ENCODE data around the gene EFEMP2. TPM values are rescaled to one million over a fixed set of nuclear protein-coding genes. Genes with fewer than 3 reads are reported as not detected.
"Not testable (repeated sequence)": the region's sequence is repeated elsewhere in the genome, so short reads cannot be mapped to it uniquely, and the experiment has no call there.

Gene EFEMP2
- total RNA-seq, 1 experiment from 2014 or later, result 3.4 TPM

- Mint-ChIP-seq H3K9me3 (ENCODE audit: low read depth, unreplicated experiment) (no peaks in the 10 kb centered on the region), H3K4me3 (ENCODE audit: low read depth, unreplicated experiment) (no peak overlapping the region), H3K27ac (ENCODE audit: unreplicated experiment) (no peak overlapping the region), H3K27me3 (ENCODE audit: unreplicated experiment) (no peaks in the 10 kb centered on the region), H3K4me1 (ENCODE audit: low read depth, unreplicated experiment) (peaks cover 11% of the 10 kb centered on the region), H3K36me3 (ENCODE audit: insufficient read depth, unreplicated experiment) (peaks cover 69% of the 10 kb centered on the region)
- TF ChIP-seq CTCF (IDR thresholded peaks at IDR 0.05; ENCODE audit: unreplicated experiment), result no peak
- intact Hi-C loops (cut with micrococcal nuclease; ENCODE audit: unreplicated experiment), result no loop called here
- CTCF ChIA-PET, result interaction anchor here (2.3 kb wide), 1 partner anchor 10 kb away, joined by 6 read pairs; the partner anchor contains the start of gene MUS81
- DNase-seq, result no peak
- no TSS peak for BruUV-seq (replicated peaks)
Measured at GRCh38 chr11:65849366-65849765, 23.2 kb downstream of the EFEMP2 start.

GRCh38 chr11:65848693-65849092, 23.9 kb downstream of the EFEMP2 start:
- BruUV-seq (replicated peaks); H3K27me3 Mint-ChIP-seq (ENCODE audit: unreplicated experiment); H3K9me3 Mint-ChIP-seq (ENCODE audit: low read depth, unreplicated experiment); intact Hi-C loops (cut with micrococcal nuclease; ENCODE audit: unreplicated experiment); DNase-seq; H3K27ac Mint-ChIP-seq (ENCODE audit: unreplicated experiment); H3K4me1 Mint-ChIP-seq (ENCODE audit: low read depth, unreplicated experiment); H3K4me3 Mint-ChIP-seq (ENCODE audit: low read depth, unreplicated experiment): not testable (repeated sequence)
- CTCF ChIA-PET, result interaction anchor here (1.6 to 2.3 kb wide), 2 partner anchors 11 to 36 kb away, joined by 3 to 6 read pairs; partner anchors contain the start of gene MUS81
- peaks cover 62% of the 10 kb centered on the region for H3K36me3 Mint-ChIP-seq (ENCODE audit: insufficient read depth, unreplicated experiment)

- CTCF ChIA-PET, result interaction anchor here (1.6 to 2.3 kb wide), 3 partner anchors 12 to 37 kb away, joined by 3 to 6 read pairs (median 3); partner anchors contain the start of gene MUS81
- H3K36me3 Mint-ChIP-seq (ENCODE audit: insufficient read depth, unreplicated experiment), result peaks cover 53% of the 10 kb centered on the region
- no peak overlapping the region for H3K4me3 Mint-ChIP-seq (ENCODE audit: low read depth, unreplicated experiment)
- H3K27me3 Mint-ChIP-seq (ENCODE audit: unreplicated experiment), result no peaks in the 10 kb centered on the region
- TF ChIP-seq CTCF (IDR thresholded peaks at IDR 0.05; ENCODE audit: unreplicated experiment), result no peak
- H3K9me3 Mint-ChIP-seq (ENCODE audit: low read depth, unreplicated experiment), result no peaks in the 10 kb centered on the region
- no peaks in the 10 kb centered on the region for H3K4me1 Mint-ChIP-seq (ENCODE audit: low read depth, unreplicated experiment)
- no TSS peak for BruUV-seq (replicated peaks)
- intact Hi-C loops (cut with micrococcal nuclease; ENCODE audit: unreplicated experiment), result no loop called here
- H3K27ac Mint-ChIP-seq (ENCODE audit: unreplicated experiment), result no peak overlapping the region
- DNase-seq, result no peak
Measured at GRCh38 chr11:65847746-65848145, 24.9 kb downstream of the EFEMP2 start.

GRCh38 chr11:65844231-65844872, 28.2 kb downstream of the EFEMP2 start:
- BruUV-seq (replicated peaks), result no TSS peak
- Mint-ChIP-seq H3K4me1 (ENCODE audit: low read depth, unreplicated experiment) (no peaks in the 10 kb centered on the region), H3K9me3 (ENCODE audit: low read depth, unreplicated experiment) (no peaks in the 10 kb centered on the region), H3K27me3 (ENCODE audit: unreplicated experiment) (no peaks in the 10 kb centered on the region), H3K36me3 (ENCODE audit: insufficient read depth, unreplicated experiment) (peaks cover 20% of the 10 kb centered on the region), H3K4me3 (ENCODE audit: low read depth, unreplicated experiment) (no peak overlapping the region), H3K27ac (ENCODE audit: unreplicated experiment) (no peak overlapping the region)
- no peak for DNase-seq
- no peak for TF ChIP-seq CTCF (IDR thresholded peaks at IDR 0.05; ENCODE audit: unreplicated experiment)
- CTCF ChIA-PET, result interaction anchor here (0.6 kb wide), 1 partner anchor 165 kb away, joined by 3 read pairs; no protein-coding TSS in a partner anchor
- intact Hi-C loops (cut with micrococcal nuclease; ENCODE audit: unreplicated experiment), result no loop called here

GRCh38 chr11:65843811-65844210, 28.8 kb downstream of the EFEMP2 start:
- Mint-ChIP-seq H3K9me3 (ENCODE audit: low read depth, unreplicated experiment) (no peaks in the 10 kb centered on the region), H3K27ac (ENCODE audit: unreplicated experiment) (no peak overlapping the region), H3K27me3 (ENCODE audit: unreplicated experiment) (no peaks in the 10 kb centered on the region), H3K4me1 (ENCODE audit: low read depth, unreplicated experiment) (no peaks in the 10 kb centered on the region), H3K36me3 (ENCODE audit: insufficient read depth, unreplicated experiment) (peaks cover 16% of the 10 kb centered on the region), H3K4me3 (ENCODE audit: low read depth, unreplicated experiment) (no peak overlapping the region)
- CTCF ChIA-PET, result interaction anchor here (0.6 kb wide), 1 partner anchor 165 kb away, joined by 3 read pairs; no protein-coding TSS in a partner anchor
- no TSS peak for BruUV-seq (replicated peaks)
- no peak for DNase-seq
- intact Hi-C loops (cut with micrococcal nuclease; ENCODE audit: unreplicated experiment), result no loop called here
- no peak for TF ChIP-seq CTCF (IDR thresholded peaks at IDR 0.05; ENCODE audit: unreplicated experiment)
